ENCODE measurements around the gene UBE2O.

Gene UBE2O

DNA sequence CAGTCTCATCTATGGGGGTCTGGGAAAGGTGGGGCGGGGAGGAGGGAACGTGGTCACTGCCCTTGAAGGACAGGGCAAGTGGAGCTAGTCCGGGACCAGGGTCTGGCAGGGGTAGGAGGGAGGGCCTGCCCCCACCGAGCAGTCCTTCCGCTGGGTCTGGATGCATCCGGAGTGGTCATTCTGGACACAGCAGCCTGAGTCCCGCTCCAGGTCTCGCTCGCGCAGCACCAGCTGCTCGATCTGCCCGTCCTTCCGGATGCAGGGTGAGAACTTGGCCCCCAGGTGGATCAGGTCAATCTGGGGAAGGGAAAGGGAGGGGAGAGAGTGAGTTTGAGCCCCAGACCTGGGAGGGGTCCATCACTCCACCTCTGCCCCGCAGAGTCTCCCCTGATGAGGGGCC is 21.3 kb upstream of the UBE2O start:
- H3K4me1 ChIP-seq (ENCODE audit: control insufficient read depth, insufficient read depth, low read length): no peaks in the 10 kb centered on the region
- no peak overlapping the region for H3K27ac ChIP-seq (ENCODE audit: insufficient read depth, low read depth, low read length, poor library complexity, severe bottlenecking)
- 96 to 97% methylated on average over 14 of the region's 14 CpGs for WGBS, 2 experiments
- no peaks in the 10 kb centered on the region for H3K36me3 ChIP-seq (ENCODE audit: control insufficient read depth, insufficient read depth, low read length)
- H3K27me3 ChIP-seq (ENCODE audit: control insufficient read depth, insufficient read depth, low read length, poor library complexity, severe bottlenecking): no peaks in the 10 kb centered on the region
- no peaks in the 10 kb centered on the region for H3K9me3 ChIP-seq (ENCODE audit: control insufficient read depth, low read length)
- H3K4me3 ChIP-seq (ENCODE audit: insufficient read depth, low read depth, low read length): no peak overlapping the region

DNA sequence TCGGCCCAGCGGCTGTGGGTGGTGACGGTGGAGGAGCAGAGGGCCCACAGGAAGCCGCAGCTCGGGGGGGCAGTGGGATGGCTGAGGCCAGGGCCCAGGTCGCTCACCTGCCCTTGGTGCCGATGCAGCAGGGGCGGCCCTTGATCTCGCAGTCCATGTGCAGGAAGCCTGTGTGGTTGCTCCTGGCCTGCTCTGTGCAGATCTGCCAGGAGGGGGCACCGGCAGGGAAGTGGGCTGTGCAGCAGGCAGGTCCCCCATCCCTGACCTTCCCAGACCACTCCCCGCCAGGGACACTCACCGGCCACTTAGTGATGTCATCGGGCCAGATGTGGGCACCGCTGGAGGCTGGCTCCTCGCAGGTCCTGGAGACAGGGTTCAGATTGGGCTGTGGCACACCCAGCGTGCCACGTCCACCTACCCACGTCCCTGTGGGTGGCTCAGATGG is 20.6 kb upstream of the UBE2O start:
- Histone ChIP-seq H3K9me3 (ENCODE audit: control insufficient read depth, low read length) (no peaks in the 10 kb centered on the region), H3K27me3 (ENCODE audit: control insufficient read depth, insufficient read depth, low read length, poor library complexity, severe bottlenecking) (no peaks in the 10 kb centered on the region)
- 83 to 84% methylated on average over 18 of the region's 18 CpGs for WGBS, 2 experiments

DNA sequence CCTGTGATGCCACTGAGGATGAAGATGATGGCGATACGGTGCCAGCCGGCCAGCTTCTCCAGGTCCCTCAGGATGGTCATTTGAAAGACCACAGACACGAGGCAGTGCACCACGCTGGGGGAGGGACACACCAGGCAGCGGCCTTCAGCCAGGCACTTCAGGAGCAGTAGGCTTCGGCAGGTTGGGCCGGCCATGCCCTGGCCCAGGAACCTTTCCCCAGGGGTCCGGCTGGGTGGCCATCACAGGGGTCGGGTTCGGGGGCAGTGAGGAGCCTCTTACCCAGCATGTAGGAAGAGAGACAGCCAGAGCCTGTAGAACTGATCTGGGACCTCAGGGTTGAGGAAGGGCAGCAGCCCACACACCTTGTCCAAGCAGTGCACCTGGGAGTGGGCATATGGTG is 19.8 kb upstream of the UBE2O start:
- Histone ChIP-seq H3K4me3 (ENCODE audit: insufficient read depth, low read depth, low read length) (no peak overlapping the region), H3K9me3 (ENCODE audit: control insufficient read depth, low read length) (no peaks in the 10 kb centered on the region)
- WGBS, 2 experiments: 97% methylated on average over 11 of the region's 11 CpGs

More for the DNA sequence above, 20.6 kb upstream of the UBE2O start:
- Histone ChIP-seq H3K4me3 (ENCODE audit: insufficient read depth, low read depth, low read length) (no peak overlapping the region), H3K4me1 (ENCODE audit: control insufficient read depth, insufficient read depth, low read length) (no peaks in the 10 kb centered on the region), H3K36me3 (ENCODE audit: control insufficient read depth, insufficient read depth, low read length) (no peaks in the 10 kb centered on the region), H3K27ac (ENCODE audit: insufficient read depth, low read depth, low read length, poor library complexity, severe bottlenecking) (no peak overlapping the region)

DNA sequence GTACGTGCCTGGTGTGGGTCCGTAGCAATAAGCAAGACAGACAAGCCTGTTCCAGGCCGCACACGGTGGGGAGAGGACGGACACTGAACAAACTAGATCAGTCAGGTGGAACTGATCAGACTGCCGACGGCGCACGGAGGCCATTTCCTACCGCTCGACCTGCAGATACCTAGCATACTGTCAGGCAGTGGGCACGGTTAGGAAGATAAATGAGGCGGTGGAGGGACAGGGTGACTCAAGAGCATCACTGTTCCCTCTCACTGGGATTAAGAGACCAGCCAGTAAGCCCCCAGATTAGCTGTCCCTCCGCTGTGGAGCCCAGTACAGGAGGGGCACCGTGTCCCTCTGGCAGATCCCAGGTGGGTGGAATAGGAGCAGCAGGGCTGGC is 19.3 kb upstream of the UBE2O start:
- Histone ChIP-seq H3K4me3 (ENCODE audit: insufficient read depth, low read depth, low read length) (no peak overlapping the region), H3K9me3 (ENCODE audit: control insufficient read depth, low read length) (no peaks in the 10 kb centered on the region), H3K4me1 (ENCODE audit: control insufficient read depth, insufficient read depth, low read length) (peaks cover 10% of the 10 kb centered on the region), H3K27me3 (ENCODE audit: control insufficient read depth, insufficient read depth, low read length, poor library complexity, severe bottlenecking) (no peaks in the 10 kb centered on the region), H3K36me3 (ENCODE audit: control insufficient read depth, insufficient read depth, low read length) (no peaks in the 10 kb centered on the region), H3K27ac (ENCODE audit: insufficient read depth, low read depth, low read length, poor library complexity, severe bottlenecking) (no peak overlapping the region)
- WGBS, 2 experiments: 95% methylated on average over 15 of the region's 15 CpGs

More for the DNA sequence above, 19.8 kb upstream of the UBE2O start:
- Histone ChIP-seq H3K27me3 (ENCODE audit: control insufficient read depth, insufficient read depth, low read length, poor library complexity, severe bottlenecking) (no peaks in the 10 kb centered on the region), H3K4me1 (ENCODE audit: control insufficient read depth, insufficient read depth, low read length) (peaks cover 6% of the 10 kb centered on the region), H3K36me3 (ENCODE audit: control insufficient read depth, insufficient read depth, low read length) (no peaks in the 10 kb centered on the region), H3K27ac (ENCODE audit: insufficient read depth, low read depth, low read length, poor library complexity, severe bottlenecking) (no peak overlapping the region)

DNA sequence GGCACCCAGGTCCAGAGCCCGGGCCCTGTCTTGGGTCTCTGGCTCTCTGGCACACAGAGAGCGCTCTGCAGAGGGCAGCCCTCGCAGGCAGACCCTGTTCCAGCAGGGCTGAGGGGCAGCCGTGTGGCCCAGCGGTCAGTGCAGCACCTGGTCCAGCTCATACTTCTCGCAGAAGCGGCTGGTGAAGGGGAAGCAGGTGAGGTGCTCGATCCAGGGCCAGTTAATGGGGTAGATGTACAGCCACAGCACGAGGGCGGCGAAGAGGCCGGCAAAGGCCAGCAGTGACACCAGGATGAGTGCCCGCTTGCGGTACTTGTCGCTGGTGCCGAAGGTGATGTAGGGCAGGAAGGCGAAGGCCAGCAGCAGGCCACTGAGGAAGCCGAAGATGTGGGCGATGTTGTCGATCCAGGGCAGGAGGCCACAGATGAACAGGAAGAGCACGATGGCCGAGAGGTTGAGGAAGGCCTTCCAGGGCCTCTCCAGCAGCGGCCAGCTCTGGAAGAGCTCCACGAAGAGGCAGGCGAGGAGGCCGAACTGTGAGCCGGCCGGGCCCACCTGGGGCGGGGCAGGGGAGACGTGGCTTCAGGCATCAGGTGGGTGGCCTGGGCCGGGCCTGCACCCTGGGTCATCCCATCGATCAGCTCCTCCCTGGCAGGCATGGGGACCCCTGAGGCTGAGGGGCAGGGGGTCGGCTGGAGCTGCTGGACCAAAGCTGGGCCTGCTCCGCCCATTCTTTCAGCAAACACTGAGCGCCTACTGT is 18.7 kb upstream of the UBE2O start:
- no peak overlapping the region for H3K27ac ChIP-seq (ENCODE audit: insufficient read depth, low read depth, low read length, poor library complexity, severe bottlenecking)
- H3K9me3 ChIP-seq (ENCODE audit: control insufficient read depth, low read length): no peaks in the 10 kb centered on the region
- no peak overlapping the region for H3K4me3 ChIP-seq (ENCODE audit: insufficient read depth, low read depth, low read length)
- no peaks in the 10 kb centered on the region for H3K27me3 ChIP-seq (ENCODE audit: control insufficient read depth, insufficient read depth, low read length, poor library complexity, severe bottlenecking)
- H3K36me3 ChIP-seq (ENCODE audit: control insufficient read depth, insufficient read depth, low read length): no peaks in the 10 kb centered on the region
- WGBS, 2 experiments: 94 to 95% methylated on average over 35 of the region's 35 CpGs
- peaks cover 12% of the 10 kb centered on the region for H3K4me1 ChIP-seq (ENCODE audit: control insufficient read depth, insufficient read depth, low read length)

DNA sequence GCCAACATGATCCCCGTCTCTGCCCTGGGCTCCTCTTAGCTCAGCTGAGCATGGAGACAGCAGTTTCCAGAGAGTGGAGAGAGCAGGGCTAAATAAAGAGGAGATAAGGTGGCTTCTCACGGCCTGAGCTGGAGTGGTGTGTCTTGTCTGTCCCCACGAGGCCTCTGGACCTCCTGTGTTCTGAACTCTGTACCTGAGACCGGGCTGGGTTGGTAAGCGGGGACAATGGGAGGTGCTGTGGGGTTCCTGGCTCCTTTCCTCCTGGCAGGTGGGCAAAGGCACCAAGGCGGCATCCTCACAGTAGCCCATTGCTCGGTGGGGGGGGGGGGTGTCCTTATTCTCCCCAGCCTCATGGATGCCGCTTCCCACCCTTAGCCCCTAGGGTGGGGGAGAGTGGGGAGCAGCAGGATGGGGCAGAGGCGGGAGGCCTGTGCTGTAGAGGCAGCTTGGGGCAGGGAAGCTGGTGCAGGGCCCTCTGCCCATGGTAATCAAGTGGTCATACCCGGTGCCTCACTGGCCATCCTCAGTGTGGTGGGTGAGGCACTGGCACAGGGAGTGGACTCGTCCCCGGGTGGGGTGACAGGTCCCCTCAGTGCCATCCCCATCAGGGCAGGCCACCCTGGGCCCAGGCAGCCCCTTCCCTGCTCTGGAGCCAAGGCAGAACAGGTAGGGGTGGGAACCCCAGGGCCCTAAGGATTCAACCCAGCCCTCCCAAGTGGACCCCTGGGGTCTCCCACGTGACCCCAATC is 17.2 kb upstream of the UBE2O start:
- Histone ChIP-seq H3K9me3 (ENCODE audit: control insufficient read depth, low read length) (no peaks in the 10 kb centered on the region), H3K27ac (ENCODE audit: insufficient read depth, low read depth, low read length, poor library complexity, severe bottlenecking) (no peak overlapping the region), H3K4me3 (ENCODE audit: insufficient read depth, low read depth, low read length) (no peak overlapping the region), H3K36me3 (ENCODE audit: control insufficient read depth, insufficient read depth, low read length) (no peaks in the 10 kb centered on the region), H3K27me3 (ENCODE audit: control insufficient read depth, insufficient read depth, low read length, poor library complexity, severe bottlenecking) (no peaks in the 10 kb centered on the region), H3K4me1 (ENCODE audit: control insufficient read depth, insufficient read depth, low read length) (peaks cover 12% of the 10 kb centered on the region)
- 92 to 94% methylated on average over 11 to 13 of the region's 13 CpGs for WGBS, 2 experiments

DNA sequence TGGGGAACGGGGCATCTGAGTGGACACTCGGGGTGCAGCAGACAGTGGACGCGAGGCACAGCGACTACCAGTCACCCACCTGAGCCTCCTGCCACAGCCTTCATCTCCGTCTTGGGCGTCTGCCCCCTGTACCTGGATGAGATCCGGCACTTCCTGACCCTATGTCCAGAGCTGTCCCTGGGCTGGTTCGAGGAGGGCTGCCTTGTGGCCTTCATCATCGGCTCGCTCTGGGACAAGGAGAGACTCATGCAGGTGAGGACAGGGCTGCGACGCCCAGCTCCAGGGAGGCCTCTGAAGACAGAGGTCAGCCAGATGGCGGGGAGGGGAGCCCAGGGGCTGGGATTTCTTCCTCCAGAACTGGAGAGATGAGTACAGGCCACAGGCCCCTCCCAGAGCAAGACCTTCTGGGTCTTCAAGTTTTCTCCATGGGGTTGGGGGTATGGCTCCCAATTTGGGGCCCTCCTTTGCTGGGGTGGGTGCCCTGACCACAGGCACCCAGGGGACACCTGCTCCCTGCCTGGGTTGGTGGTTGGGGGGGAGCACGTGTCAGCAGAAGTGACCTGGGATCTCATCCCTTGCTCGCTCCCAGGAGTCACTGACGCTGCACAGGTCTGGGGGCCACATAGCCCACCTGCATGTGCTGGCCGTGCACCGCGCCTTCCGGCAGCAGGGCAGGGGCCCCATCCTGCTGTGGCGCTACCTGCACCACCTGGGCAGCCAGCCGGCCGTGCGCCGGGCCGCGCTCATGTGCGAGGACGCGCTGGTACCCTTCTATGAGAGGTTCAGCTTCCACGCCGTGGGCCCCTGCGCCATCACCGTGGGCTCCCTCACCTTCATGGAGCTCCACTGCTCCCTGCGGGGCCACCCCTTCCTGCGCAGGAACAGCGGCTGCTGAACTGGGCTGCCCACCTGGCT is 16.4 kb upstream of the UBE2O start:
- Histone ChIP-seq H3K4me1 (ENCODE audit: control insufficient read depth, insufficient read depth, low read length) (peaks cover 12% of the 10 kb centered on the region), H3K9me3 (ENCODE audit: control insufficient read depth, low read length) (no peaks in the 10 kb centered on the region), H3K4me3 (ENCODE audit: insufficient read depth, low read depth, low read length) (no peak overlapping the region), H3K27ac (ENCODE audit: insufficient read depth, low read depth, low read length, poor library complexity, severe bottlenecking) (no peak overlapping the region), H3K36me3 (ENCODE audit: control insufficient read depth, insufficient read depth, low read length) (no peaks in the 10 kb centered on the region), H3K27me3 (ENCODE audit: control insufficient read depth, insufficient read depth, low read length, poor library complexity, severe bottlenecking) (no peaks in the 10 kb centered on the region)
- WGBS, 2 experiments: 96% methylated on average over 38 of the region's 38 CpGs

DNA sequence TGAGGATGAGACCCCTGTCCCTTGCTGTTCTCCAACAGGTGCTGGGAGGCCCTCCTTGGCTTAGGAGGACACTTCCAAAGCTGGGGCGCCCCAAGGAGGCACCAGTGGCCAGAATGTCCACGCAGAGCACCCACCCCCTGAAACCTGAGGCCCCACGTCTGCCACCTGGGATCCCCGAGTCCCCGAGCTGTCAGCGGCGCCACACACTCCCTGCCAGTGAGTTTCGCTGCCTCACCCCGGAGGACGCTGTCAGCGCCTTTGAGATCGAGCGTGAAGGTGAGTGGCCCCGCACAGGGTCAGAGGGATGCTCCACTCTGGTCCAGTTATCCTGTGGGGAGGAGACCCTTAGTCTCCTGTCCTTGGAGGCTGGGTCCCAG is 15.7 kb upstream of the UBE2O start:
- Histone ChIP-seq H3K27me3 (ENCODE audit: control insufficient read depth, insufficient read depth, low read length, poor library complexity, severe bottlenecking) (no peaks in the 10 kb centered on the region), H3K4me3 (ENCODE audit: insufficient read depth, low read depth, low read length) (no peak overlapping the region), H3K9me3 (ENCODE audit: control insufficient read depth, low read length) (no peaks in the 10 kb centered on the region), H3K36me3 (ENCODE audit: control insufficient read depth, insufficient read depth, low read length) (no peaks in the 10 kb centered on the region), H3K4me1 (ENCODE audit: control insufficient read depth, insufficient read depth, low read length) (peaks cover 12% of the 10 kb centered on the region), H3K27ac (ENCODE audit: insufficient read depth, low read depth, low read length, poor library complexity, severe bottlenecking) (no peak overlapping the region)
- WGBS, 2 experiments: 94 to 97% methylated on average over 14 of the region's 14 CpGs

DNA sequence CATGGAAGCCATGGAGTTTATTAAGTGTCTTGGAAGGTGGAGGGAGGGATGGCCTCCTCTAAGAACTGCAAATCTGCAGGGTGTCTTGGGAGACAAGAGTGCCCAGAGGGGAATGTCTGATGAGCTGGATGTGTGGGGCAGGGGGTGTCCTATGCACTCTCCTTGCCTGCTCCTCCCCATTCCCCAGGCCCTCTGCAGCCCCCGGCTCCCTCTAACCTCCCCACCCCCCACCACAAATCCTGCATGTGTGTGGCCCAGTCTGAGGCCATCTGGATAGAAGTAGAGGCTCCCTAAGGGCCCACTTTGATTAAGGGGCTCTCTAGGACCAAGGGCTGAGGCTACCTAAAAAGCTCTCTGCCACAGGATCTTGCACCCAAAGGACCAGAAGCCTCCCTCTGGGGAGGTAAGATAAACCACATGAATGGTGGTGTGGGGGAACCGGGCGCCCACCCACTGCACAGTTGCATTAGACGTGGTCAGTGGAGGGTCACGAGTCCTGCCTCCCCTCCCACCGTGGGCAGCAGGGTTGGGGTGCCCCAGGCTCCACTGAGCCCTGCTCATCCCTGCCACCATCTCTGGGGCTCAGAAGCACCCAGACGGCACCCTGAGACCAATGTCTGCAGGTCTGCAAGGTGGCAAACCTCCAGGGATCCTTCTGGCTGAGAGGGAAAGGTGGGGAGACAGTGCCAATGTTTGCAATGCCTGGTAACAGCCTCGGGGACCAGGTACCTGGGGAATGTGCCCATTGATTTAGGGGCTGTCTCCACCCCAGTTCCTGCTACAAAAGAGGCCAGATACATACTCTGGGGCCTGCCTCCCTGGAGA is 15.1 kb upstream of the UBE2O start:
- WGBS, 2 experiments: 82 to 84% methylated on average over 8 of the region's 8 CpGs
- peak overlapping the region; percentile 66 for H3K27ac ChIP-seq (ENCODE audit: insufficient read depth, low read depth, low read length, poor library complexity, severe bottlenecking)
- H3K9me3 ChIP-seq (ENCODE audit: control insufficient read depth, low read length): no peaks in the 10 kb centered on the region
- H3K4me3 ChIP-seq (ENCODE audit: insufficient read depth, low read depth, low read length): no peak overlapping the region
- H3K4me1 ChIP-seq (ENCODE audit: control insufficient read depth, insufficient read depth, low read length): peaks cover 12% of the 10 kb centered on the region
- no peaks in the 10 kb centered on the region for H3K36me3 ChIP-seq (ENCODE audit: control insufficient read depth, insufficient read depth, low read length)
- no peaks in the 10 kb centered on the region for H3K27me3 ChIP-seq (ENCODE audit: control insufficient read depth, insufficient read depth, low read length, poor library complexity, severe bottlenecking)

Measured in ectodermal cell (in vitro differentiated cells).